IPS-NIHi7 (cell line): ENCODE measurements around the gene GJB5.
"Not testable (repeated sequence)": the region's sequence is repeated elsewhere in the genome, so short reads cannot be mapped to it uniquely, and the experiment has no call there.

Source experiments
- DNase-seq: peaks from one replicate; pipeline ENCODE4 v3.0.0; 2012; ENCODE audit warnings: mixed read lengths; ENCODE audit errors: extremely low spot score

GJB5 gene

DNA sequence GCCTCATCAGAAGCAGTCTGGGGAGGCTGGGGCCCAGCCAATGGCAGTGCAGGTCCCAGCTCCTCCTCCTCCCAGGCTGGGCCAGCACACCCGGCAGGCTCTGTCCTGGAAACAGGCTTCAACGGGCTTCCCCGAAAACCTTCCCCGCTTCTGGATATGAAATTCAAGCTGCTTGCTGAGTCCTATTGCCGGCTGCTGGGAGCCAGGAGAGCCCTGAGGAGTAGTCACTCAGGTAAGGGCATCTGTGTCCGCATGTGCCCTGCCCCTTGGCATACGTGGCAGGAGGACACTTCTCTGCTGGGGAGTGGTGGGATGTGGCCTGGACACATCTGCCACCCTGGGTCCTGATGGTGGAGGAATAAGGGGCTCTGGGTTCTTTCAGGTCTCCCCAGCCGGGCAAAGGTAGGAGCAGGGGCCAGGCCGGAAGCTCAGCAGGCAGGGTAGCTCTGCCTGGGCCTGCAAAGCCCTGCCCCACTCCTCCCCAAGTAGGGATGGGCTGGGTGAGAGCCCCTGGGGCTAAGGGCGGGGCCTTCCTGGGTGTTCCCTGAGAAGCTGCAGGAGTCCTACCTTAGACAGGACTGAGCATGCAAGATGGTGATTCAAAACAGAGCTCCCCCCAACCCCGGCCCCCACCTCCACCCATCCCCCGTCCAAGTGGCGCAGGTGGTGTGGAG lies at the start of gene GJB5:
TSS of gene GJB5 (plus strand) at position 84 of the 674 bp plus-strand sequence. CDS start 2,284 bp downstream, outside the sequence.
- DNase-seq = peak; percentile 35

GRCh38 chr1:34705077-34705476 lies 49.8 kb upstream of the GJB5 start:
- no peak for DNase-seq

DNA sequence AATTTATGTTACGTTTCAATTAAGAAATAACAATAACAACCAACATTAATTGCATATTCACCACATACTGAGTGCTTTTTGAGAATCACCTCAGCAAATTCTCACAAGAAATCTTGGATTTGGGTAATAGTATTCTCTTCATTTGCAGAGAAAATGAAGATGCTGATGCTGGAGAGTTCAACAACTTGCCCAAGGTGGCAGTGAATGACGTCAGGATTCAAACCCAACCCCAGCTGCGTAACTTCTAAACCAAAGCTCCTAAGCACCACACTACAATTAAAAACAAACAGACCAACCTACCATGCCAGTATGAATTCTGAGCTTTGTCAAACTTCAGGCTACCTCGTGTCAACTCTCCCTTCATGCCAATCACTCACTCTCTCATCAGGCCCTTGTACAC lies 46.7 kb upstream of the GJB5 start:
- DNase-seq = no peak

- DNase-seq = peak; percentile 61
Measured at GRCh38 chr1:34709547-34709946, 45.3 kb upstream of the GJB5 start.

- no peak for DNase-seq
Measured at GRCh38 chr1:34710812-34711211, 44.0 kb upstream of the GJB5 start.

- peak; percentile 26 for DNase-seq
Measured at GRCh38 chr1:34711485-34711884, 43.4 kb upstream of the GJB5 start.

DNA sequence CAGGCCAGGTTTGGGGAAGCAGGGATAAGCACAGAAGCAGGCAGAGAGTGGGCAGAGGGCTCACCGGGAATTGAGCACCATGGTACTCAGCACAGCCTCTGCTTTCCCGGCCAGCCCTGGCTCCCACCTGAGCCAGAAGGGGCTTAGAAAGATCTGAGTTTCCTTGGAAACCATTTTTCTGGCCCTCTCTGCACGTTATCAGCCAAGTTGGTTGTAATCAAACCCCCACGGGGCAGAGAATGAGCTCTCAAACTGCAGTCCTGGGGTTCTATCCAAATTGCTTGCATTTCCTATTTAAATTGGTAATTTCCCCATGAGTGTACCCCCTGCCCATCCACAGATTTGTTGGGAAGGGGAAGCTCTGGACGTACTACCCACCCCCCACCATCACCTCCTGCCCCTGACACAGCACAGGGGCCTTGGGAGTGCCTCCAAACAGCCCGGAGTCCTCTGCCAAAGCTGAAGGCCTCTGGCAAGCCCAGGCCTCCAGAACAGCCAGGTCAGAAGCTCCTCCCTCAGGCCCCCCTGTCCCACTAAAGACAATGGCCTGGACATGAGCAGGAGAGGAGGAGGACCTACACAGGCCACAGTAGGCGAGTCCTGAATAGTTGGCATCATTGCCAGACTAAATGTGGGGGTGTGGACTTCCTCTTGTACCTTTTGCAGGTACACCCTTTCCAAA lies 42.7 kb upstream of the GJB5 start:
- DNase-seq = no peak

- no peak for DNase-seq
Measured at GRCh38 chr1:34713443-34713842, 41.4 kb upstream of the GJB5 start.

DNA sequence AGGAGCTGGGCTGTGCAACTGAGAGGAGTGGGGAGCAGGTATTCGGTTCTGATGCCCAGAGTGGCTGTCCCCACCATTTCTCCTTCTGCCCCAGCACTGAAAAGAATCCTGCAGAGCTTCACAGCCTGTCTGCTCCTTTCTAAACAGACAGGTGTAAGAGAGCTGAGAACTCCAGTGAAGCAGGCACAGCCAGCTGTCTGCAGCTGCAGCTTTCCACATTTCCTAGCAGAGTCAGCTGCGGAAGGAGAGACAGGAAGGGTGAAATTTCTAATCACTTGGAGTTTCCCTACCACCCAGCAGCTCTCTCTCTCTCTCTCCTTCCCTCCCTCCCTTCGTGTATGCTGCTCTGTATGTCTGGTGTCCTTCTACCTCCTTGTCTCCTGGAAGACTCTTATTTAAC lies 40.5 kb upstream of the GJB5 start:
- no peak for DNase-seq

- no peak for DNase-seq
Measured at GRCh38 chr1:34715139-34715538, 39.7 kb upstream of the GJB5 start.

- DNase-seq = no peak
Measured at GRCh38 chr1:34721241-34721640, 33.6 kb upstream of the GJB5 start.

DNA sequence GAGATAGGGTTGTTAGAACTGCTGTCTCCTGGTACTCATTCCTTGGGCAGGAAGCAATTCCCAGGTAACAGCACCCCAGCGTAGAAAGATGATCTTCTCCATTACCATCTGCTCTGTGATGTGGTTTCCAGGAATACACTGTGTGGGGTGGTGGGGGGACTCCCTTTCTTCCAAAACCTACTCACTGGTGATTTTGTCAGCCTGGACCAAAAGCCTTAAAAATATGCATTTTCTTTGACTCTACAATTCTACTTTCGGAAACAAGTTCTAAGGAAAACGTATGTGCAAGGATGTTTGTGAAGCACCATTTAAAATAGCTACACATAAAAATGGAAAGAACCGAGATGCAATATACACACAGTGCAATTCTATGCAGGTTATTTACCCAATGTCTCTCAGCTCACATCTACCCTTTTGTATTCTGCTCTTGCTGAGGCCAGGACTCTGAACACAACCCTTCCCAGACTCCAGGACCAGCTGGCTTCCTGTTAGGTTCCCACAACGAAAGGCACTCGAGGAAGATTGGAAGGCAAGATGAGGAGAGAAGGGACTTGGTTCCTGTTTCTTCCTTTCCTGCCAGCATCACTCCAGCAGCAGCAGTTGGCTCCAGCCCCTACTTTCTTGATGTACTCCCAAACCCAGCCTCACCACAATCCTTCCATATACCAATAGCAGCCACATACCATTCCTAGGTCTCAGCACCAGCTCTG lies 33.0 kb upstream of the GJB5 start:
- no peak for DNase-seq

DNA sequence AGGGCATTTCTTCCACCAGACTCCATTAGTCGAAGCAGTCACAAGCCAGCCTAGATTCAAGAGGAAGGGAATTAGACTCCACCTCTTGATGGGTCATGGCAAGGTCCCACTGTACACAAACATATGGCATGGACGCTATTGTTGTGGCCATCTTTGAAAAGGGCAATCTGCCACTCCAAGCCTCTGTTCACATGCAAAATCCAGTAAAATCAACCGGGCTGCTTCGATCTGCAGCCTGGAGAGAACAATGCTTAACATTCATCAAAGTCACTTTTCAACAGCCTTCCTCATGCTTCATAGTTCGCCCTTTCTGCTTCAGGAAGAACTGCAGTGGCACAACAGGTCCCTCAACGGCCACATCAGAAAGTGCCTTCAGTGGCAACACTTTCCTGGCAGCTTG lies 28.0 kb upstream of the GJB5 start:
- DNase-seq = no peak

DNA sequence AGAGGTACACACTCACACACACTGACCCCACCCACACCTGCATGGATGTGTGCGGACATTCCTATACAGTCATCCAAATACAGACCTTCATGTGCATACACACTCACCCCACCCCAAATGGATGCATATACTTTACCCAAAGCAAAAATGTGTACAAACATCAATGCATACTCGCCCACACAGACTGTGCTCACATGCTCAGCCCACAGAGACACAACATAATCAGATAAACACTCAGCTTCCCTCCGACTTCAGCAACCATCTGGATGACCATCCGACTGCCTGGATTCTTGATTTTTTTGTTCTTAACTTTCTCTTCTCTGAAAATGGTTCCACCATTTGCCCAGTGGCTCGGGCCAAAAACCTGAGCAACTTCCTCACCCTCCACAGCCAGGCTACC lies 24.4 kb upstream of the GJB5 start:
- no peak for DNase-seq

- not testable (repeated sequence) for DNase-seq
Measured at GRCh38 chr1:34732831-34733230, 22.0 kb upstream of the GJB5 start.

- no peak for DNase-seq
Measured at GRCh38 chr1:34736692-34737091, 18.2 kb upstream of the GJB5 start.

GRCh38 chr1:34737236-34737635 lies 17.6 kb upstream of the GJB5 start:
- DNase-seq = not testable (repeated sequence)

- DNase-seq = no peak
Measured at GRCh38 chr1:34739613-34740012, 15.2 kb upstream of the GJB5 start.

DNA sequence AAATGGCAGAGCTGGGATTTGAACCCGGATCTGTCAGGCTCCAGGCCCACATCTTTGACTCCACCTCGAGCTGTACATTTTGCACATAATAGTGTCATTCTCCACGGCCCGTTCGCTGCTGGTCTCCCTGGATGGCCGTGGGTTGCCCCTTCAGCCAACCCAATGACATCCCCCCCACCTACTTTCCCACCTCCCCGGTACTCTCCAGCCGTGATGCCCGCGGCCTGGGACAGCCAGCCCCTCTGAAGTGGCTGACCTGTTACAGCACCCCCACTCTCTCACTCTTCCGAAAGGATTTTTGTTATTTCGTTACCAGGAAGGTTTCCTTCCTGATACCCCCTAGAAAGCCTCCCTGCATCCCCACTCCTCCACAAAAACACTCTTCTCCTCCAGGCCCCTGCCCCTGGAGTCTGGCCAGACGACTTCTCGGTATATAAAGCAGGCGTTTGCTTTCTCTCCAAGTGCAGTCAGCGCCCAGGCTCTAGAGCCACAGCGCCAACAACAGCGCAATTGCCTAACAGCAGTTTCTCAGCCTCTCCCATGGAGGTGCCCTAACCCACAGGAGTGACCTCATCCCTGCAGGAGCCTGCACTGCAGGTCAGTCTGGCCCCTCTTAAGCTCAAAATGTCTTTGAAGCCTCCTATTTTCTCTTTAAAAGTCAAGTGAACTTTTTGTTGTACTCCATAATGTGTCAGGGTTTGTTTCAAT lies 14.5 kb upstream of the GJB5 start:
- peak; percentile 76 for DNase-seq

GRCh38 chr1:34742667-34743270 lies 12.1 kb upstream of the GJB5 start:
- peak; percentile 96 for DNase-seq

- no peak for DNase-seq
Measured at GRCh38 chr1:34743775-34744174, 11.1 kb upstream of the GJB5 start.

GRCh38 chr1:34744851-34745250 lies 10.0 kb upstream of the GJB5 start:
- DNase-seq = no peak
